SK-N-SH treated with all-trans-retinoic acid at 6 μM for 48 hours (cell line): ENCODE results near the gene ATP5F1C.

ENCODE experiments used
- ATAC-seq: fragments of 200-7000 bp; cut with Tn5 transposase; 3 replicates; pipeline ENCODE4 v1.9.1; 2020; ENCODE audit warnings: mild to moderate bottlenecking, moderate library complexity
- ARNTL ChIP-seq: fragments of 450-650 bp; formaldehyde crosslinking; IDR thresholded peaks from 2 replicates; pipeline ENCODE4 v1.5.0; 2020; ENCODE audit warnings: low read depth, mild to moderate bottlenecking, moderate library complexity, borderline replicate concordance
- BACH2 ChIP-seq: fragments of 250-450 bp; sonication (Bioruptor Pico); IDR thresholded peaks from 2 replicates; pipeline ENCODE4 v1.9.0; 2021; ENCODE audit warnings: mild to moderate bottlenecking, borderline replicate concordance
- CSDC2 ChIP-seq: fragments of 250-450 bp; sonication (Bioruptor Pico); IDR thresholded peaks from 2 replicates; pipeline ENCODE4 v1.5.0; 2020; ENCODE audit warnings: mild to moderate bottlenecking, moderate library complexity
- ESRRG ChIP-seq: fragments of 250-450 bp; sonication (Bioruptor Pico); IDR thresholded peaks from 2 replicates; pipeline ENCODE4 v1.6.1; 2021; ENCODE audit warnings: mild to moderate bottlenecking
- GLIS3 ChIP-seq: fragments of 250-450 bp; sonication (Bioruptor Pico); IDR thresholded peaks from 2 replicates; pipeline ENCODE4 v1.5.0; 2020; ENCODE audit warnings: mild to moderate bottlenecking, moderate library complexity
- ISL1 ChIP-seq: fragments of 250-450 bp; sonication (Bioruptor Pico); IDR thresholded peaks from 2 replicates; pipeline ENCODE4 v2.1.2; 2022; ENCODE audit warnings: mild to moderate bottlenecking, moderate library complexity
- PATZ1 ChIP-seq: fragments of 250-450 bp; sonication (Bioruptor Pico); IDR thresholded peaks from 2 replicates; pipeline ENCODE4 v1.8.0; 2020; ENCODE audit warnings: mild to moderate bottlenecking, moderate library complexity, borderline replicate concordance
- POU6F1 ChIP-seq: fragments of 250-450 bp; sonication (Bioruptor Pico); IDR thresholded peaks from 2 replicates; pipeline ENCODE4 v1.8.0; 2021; ENCODE audit warnings: low read depth, mild to moderate bottlenecking, moderate library complexity, borderline replicate concordance
- PPARA ChIP-seq: fragments of 250-450 bp; sonication (Bioruptor Pico); IDR thresholded peaks from 2 replicates; pipeline ENCODE4 v1.5.0; 2020; ENCODE audit warnings: mild to moderate bottlenecking, borderline replicate concordance
- RARB ChIP-seq: fragments of 250-450 bp; sonication (Bioruptor Pico); IDR thresholded peaks from 2 replicates; pipeline ENCODE4 v1.8.0; 2021; ENCODE audit warnings: mild to moderate bottlenecking, moderate library complexity
- SNAI2 ChIP-seq: fragments of 250-450 bp; sonication (Bioruptor Pico); IDR thresholded peaks from 2 replicates; pipeline ENCODE4 v1.5.0; 2020; ENCODE audit warnings: mild to moderate bottlenecking, moderate library complexity
- TCF4 ChIP-seq: fragments of 250-450 bp; sonication (Bioruptor Pico); IDR thresholded peaks from 2 replicates; pipeline ENCODE4 v1.8.0; 2021; ENCODE audit warnings: mild to moderate bottlenecking, moderate library complexity, borderline replicate concordance
- ZC3H10 ChIP-seq: fragments of 250-450 bp; sonication (Bioruptor Pico); IDR thresholded peaks from 2 replicates; pipeline ENCODE4 v1.5.1; 2021; ENCODE audit warnings: mild to moderate bottlenecking, moderate library complexity
- ZFP3 ChIP-seq: fragments of 250-450 bp; sonication (Bioruptor Pico); IDR thresholded peaks from 2 replicates; pipeline ENCODE4 v1.5.0; 2020; ENCODE audit warnings: mild to moderate bottlenecking, moderate library complexity
- ZFP30 ChIP-seq: fragments of 450-650 bp; formaldehyde crosslinking; IDR thresholded peaks from 2 replicates; pipeline ENCODE4 v1.5.0; 2022; ENCODE audit warnings: mild to moderate bottlenecking, moderate library complexity
- ZNF565 ChIP-seq: fragments of 450-650 bp; formaldehyde crosslinking; conservative IDR thresholded peaks from 2 replicates; pipeline ENCODE4 v1.5.0; 2020; ENCODE audit warnings: low read depth, mild to moderate bottlenecking, moderate library complexity
- ZNF70 ChIP-seq: fragments of 450-650 bp; formaldehyde crosslinking; IDR thresholded peaks from 2 replicates; pipeline ENCODE4 v1.5.0; 2020; ENCODE audit warnings: mild to moderate bottlenecking, moderate library complexity
- TF ChIP-seq, protein P1 (sequence below): fragments of 250-450 bp; sonication (Bioruptor Pico); IDR thresholded peaks from 2 replicates; pipeline ENCODE4 v1.5.0; 2020; ENCODE audit warnings: mild to moderate bottlenecking, moderate library complexity
- TF ChIP-seq, protein P2 (sequence below): fragments of 250-450 bp; sonication (Bioruptor Pico); IDR thresholded peaks from 2 replicates; pipeline ENCODE4 v1.5.1; 2021; ENCODE audit warnings: mild to moderate bottlenecking, moderate library complexity
- TF ChIP-seq, protein P3 (sequence below): fragments of 250-450 bp; sonication (Bioruptor Pico); IDR thresholded peaks from 2 replicates; pipeline ENCODE4 v1.5.1; 2020; ENCODE audit warnings: low read depth, mild to moderate bottlenecking, moderate library complexity

ATP5F1C gene

DNA sequence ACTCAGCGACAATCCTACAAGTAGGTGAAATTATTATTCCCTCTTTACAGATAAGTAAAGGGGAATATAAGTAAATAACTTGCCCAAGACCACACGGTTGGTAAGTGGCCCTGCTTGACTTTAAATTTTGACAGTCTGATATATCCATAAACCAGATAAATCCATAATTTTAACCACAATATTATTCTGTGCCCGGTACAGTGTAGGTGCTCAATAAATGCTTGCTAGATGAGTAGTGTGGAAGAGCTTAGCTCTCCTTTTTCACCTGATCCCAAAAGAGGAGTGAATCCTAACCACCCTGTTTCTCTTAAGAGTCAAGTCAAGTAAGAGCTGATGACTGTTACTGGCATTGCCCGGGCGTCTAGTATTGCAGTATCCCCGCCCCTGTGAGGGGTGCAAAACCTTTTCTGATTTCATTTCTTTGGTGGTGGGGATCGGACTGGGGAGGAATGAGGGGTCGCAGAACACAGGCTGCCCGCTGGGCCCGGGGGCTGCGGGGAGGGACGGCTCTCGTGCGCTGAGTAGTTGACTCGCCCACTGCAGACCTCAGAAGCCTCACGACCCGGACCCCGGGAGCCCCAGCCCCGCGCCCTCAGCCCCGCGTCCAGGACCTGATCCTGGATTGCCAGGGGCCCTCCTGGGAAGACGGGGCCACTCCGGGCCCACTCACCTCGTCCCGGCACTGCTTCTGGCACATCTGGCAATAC lies 674 bp upstream of the ATP5F1C start:
- ATAC-seq: peak; percentile 22
- TF ChIP-seq ZNF565 (no peak), ARNTL (CRISPR knock-in tag) (no peak), BACH2 (CRISPR knock-in tag) (no peak), ZFP3 (CRISPR knock-in tag) (no peak), PPARA (CRISPR knock-in tag) (no peak), TCF4 (CRISPR knock-in tag) (no peak), RARB (CRISPR knock-in tag) (no peak), ESRRG (CRISPR knock-in tag) (no peak), SNAI2 (no peak), POU6F1 (no peak), ZC3H10 (CRISPR knock-in tag) (no peak), ZNF70 (CRISPR knock-in tag) (no peak), ISL1 (CRISPR knock-in tag) (no peak), ZFP30 (CRISPR knock-in tag) (no peak), CSDC2 (CRISPR knock-in tag) (no peak), PATZ1 (CRISPR knock-in tag) (no peak)
- TF ChIP-seq, protein P1, sequence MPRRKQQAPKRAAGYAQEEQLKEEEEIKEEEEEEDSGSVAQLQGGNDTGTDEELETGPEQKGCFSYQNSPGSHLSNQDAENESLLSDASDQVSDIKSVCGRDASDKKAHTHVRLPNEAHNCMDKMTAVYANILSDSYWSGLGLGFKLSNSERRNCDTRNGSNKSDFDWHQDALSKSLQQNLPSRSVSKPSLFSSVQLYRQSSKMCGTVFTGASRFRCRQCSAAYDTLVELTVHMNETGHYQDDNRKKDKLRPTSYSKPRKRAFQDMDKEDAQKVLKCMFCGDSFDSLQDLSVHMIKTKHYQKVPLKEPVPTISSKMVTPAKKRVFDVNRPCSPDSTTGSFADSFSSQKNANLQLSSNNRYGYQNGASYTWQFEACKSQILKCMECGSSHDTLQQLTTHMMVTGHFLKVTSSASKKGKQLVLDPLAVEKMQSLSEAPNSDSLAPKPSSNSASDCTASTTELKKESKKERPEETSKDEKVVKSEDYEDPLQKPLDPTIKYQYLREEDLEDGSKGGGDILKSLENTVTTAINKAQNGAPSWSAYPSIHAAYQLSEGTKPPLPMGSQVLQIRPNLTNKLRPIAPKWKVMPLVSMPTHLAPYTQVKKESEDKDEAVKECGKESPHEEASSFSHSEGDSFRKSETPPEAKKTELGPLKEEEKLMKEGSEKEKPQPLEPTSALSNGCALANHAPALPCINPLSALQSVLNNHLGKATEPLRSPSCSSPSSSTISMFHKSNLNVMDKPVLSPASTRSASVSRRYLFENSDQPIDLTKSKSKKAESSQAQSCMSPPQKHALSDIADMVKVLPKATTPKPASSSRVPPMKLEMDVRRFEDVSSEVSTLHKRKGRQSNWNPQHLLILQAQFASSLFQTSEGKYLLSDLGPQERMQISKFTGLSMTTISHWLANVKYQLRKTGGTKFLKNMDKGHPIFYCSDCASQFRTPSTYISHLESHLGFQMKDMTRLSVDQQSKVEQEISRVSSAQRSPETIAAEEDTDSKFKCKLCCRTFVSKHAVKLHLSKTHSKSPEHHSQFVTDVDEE: no peak
- TF ChIP-seq, protein P2, sequence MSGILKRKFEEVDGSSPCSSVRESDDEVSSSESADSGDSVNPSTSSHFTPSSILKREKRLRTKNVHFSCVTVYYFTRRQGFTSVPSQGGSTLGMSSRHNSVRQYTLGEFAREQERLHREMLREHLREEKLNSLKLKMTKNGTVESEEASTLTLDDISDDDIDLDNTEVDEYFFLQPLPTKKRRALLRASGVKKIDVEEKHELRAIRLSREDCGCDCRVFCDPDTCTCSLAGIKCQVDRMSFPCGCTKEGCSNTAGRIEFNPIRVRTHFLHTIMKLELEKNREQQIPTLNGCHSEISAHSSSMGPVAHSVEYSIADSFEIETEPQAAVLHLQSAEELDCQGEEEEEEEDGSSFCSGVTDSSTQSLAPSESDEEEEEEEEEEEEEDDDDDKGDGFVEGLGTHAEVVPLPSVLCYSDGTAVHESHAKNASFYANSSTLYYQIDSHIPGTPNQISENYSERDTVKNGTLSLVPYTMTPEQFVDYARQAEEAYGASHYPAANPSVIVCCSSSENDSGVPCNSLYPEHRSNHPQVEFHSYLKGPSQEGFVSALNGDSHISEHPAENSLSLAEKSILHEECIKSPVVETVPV: no peak

DNA sequence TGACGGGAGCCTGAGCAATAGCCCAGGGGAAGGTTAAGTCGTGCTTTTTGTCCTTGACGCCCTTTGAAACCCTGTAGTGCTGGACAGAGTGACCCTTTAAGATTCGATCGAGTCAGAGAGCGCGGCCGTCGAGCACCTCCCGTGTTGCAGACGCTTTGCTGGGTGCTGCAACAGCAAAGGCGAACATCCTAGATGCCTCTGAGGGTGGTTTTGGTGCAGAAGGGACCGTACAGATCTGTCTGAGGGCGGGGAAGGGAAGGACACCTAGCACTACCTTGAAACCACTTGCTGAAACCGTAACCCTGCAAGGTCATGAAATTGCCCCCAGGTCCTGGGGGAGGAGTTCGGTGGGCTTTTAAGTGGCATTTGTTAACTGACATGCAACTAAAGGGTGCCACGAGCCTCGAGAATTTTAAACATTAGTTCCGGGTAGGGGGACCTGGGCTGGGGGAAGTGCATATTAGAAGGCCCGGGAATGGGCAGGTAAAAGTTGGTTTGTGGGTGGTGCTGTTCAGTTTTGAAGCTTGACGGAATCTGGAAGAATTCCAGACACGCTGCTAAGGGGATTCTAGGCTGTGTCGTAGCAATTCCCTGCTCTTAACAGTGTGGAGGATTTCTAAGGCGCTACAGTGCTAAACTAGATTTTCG lies 786 bp downstream of the ATP5F1C start:
- TF ChIP-seq GLIS3 (CRISPR knock-in tag): no peak
- TF ChIP-seq ISL1 (CRISPR knock-in tag): no peak
- no peak for TF ChIP-seq ARNTL (CRISPR knock-in tag)
- TF ChIP-seq, protein P2: no peak
- TF ChIP-seq PPARA (CRISPR knock-in tag): no peak
- no peak for TF ChIP-seq CSDC2 (CRISPR knock-in tag)
- TF ChIP-seq, protein P3, sequence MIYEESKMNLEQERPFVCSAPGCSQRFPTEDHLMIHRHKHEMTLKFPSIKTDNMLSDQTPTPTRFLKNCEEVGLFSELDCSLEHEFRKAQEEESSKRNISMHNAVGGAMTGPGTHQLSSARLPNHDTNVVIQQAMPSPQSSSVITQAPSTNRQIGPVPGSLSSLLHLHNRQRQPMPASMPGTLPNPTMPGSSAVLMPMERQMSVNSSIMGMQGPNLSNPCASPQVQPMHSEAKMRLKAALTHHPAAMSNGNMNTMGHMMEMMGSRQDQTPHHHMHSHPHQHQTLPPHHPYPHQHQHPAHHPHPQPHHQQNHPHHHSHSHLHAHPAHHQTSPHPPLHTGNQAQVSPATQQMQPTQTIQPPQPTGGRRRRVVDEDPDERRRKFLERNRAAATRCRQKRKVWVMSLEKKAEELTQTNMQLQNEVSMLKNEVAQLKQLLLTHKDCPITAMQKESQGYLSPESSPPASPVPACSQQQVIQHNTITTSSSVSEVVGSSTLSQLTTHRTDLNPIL: no peak
- ATAC-seq: peak; percentile 38
